ENCODE measurements around the gene SNCA. TPM values are rescaled to one million over a fixed set of nuclear protein-coding genes. Genes with fewer than 3 reads are reported as not detected.

The SNCA gene
- total RNA-seq, 1 donor from 2014 or later, result 83.0 TPM

DNA sequence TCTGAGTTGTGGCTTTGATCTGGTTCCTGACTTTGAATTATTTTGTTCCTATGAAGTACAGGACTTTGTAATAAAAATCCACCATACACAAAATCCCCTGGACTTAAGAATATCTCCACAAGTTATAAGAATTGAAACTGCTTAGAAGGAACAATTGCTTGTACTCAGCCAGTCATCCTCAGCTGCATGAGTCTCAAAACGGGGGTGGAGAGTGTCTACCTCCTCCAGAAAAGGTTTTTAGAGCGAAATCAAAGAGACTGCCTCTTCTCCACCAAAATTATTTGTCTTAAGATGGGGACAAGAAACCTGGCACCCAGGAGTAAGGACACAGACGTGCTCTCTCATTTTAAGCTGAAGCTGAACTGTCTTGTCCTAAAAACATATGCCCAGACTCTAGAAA lies 74.7 kb downstream of the SNCA start:
- Histone ChIP-seq H3K9me3 (ENCODE audit: control insufficient read depth in 3 of 3, low read length in 3 of 3) (no peaks in the 10 kb centered on the region), H3K9ac (ENCODE audit: low read depth in 1 of 3, low read length in 3 of 3) (no peak overlapping the region), H3K4me3 (ENCODE audit: low read length in 3 of 3) (no peak overlapping the region), H3K36me3 (ENCODE audit: control insufficient read depth in 3 of 3, insufficient read depth in 3 of 3, low read length in 3 of 3) (no peaks in the 10 kb centered on the region), H3K27me3 (ENCODE audit: control insufficient read depth in 3 of 3, insufficient read depth in 3 of 3, low read length in 3 of 3) (no peaks in the 10 kb centered on the region), H3K4me1 (ENCODE audit: control insufficient read depth in 3 of 3, insufficient read depth in 3 of 3, low read length in 3 of 3) (no peaks in the 10 kb centered on the region), H3K27ac (ENCODE audit: low read depth, low read length) (no peak overlapping the region)

GRCh38 chr4:89759426-89759825 lies 77.5 kb downstream of the SNCA start:
- H3K9ac ChIP-seq (ENCODE audit: low read depth in 1 of 3, low read length in 3 of 3), result no peak overlapping the region
- H3K9me3 ChIP-seq (ENCODE audit: control insufficient read depth in 3 of 3, low read length in 3 of 3), result no peaks in the 10 kb centered on the region
- H3K27ac ChIP-seq (ENCODE audit: low read depth, low read length), result no peak overlapping the region
- no peak overlapping the region for H3K4me3 ChIP-seq (ENCODE audit: low read length in 3 of 3)
- H3K27me3 ChIP-seq (ENCODE audit: control insufficient read depth in 3 of 3, insufficient read depth in 3 of 3, low read length in 3 of 3), result no peaks in the 10 kb centered on the region
- no peaks in the 10 kb centered on the region for H3K36me3 ChIP-seq (ENCODE audit: control insufficient read depth in 3 of 3, insufficient read depth in 3 of 3, low read length in 3 of 3)
- no peaks in the 10 kb centered on the region for H3K4me1 ChIP-seq (ENCODE audit: control insufficient read depth in 3 of 3, insufficient read depth in 3 of 3, low read length in 3 of 3)

DNA sequence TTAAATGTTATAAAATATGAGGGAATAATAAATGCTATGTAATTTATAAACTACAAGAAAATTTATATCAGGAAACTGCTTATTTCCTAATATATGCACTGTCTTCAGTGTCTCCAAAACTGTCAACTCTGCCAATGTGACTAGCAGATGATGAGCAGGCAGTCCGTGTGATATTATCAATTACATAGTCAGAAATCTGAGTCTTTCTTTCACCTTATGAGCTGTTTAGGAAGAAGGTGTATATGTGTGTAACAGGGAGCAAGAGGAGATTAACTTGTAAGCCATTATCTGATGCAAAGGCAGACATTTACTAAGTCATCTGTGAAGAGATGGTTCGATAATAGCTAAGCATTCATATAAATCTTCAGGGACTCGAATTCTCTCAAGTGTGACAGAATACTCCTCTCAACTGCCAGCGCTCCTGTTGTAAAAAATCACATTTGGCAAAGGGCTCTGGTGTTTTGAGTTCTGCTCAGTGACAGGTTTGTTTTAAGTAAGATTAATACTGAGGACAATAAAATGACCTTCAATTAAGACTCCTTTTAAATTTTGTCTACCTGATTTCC lies 79.7 kb downstream of the SNCA start:
- no peaks in the 10 kb centered on the region for H3K4me1 ChIP-seq (ENCODE audit: control insufficient read depth in 3 of 3, insufficient read depth in 3 of 3, low read length in 3 of 3)
- H3K9ac ChIP-seq (ENCODE audit: low read depth in 1 of 3, low read length in 3 of 3), result no peak overlapping the region
- no peak overlapping the region for H3K4me3 ChIP-seq (ENCODE audit: low read length in 3 of 3)
- H3K27ac ChIP-seq (ENCODE audit: low read depth, low read length), result no peak overlapping the region
- no peaks in the 10 kb centered on the region for H3K36me3 ChIP-seq (ENCODE audit: control insufficient read depth in 3 of 3, insufficient read depth in 3 of 3, low read length in 3 of 3)
- H3K9me3 ChIP-seq (ENCODE audit: control insufficient read depth in 3 of 3, low read length in 3 of 3), result no peaks in the 10 kb centered on the region
- no peaks in the 10 kb centered on the region for H3K27me3 ChIP-seq (ENCODE audit: control insufficient read depth in 3 of 3, insufficient read depth in 3 of 3, low read length in 3 of 3)

DNA sequence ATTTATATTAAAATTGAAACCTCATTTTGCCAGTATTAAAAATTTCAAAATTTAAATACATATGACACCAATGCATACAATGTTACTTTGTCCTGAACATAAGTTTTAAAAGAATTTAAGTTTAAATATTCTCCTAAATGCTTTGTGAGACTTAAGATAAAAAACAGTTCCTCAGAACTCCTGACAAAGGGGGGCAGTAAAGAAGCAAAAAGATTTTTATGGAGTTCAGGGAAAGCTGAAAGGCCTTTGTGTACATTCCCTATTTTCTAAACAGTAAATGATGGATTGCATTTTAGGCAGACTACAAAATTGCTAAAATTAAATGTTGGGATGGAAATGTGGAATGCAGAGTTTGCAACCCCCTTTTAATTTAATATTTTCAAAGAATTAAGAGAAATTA lies 81.7 kb downstream of the SNCA start:
- Histone ChIP-seq H3K36me3 (ENCODE audit: control insufficient read depth in 3 of 3, insufficient read depth in 3 of 3, low read length in 3 of 3) (no peaks in the 10 kb centered on the region), H3K9me3 (ENCODE audit: control insufficient read depth in 3 of 3, low read length in 3 of 3) (no peaks in the 10 kb centered on the region), H3K4me1 (ENCODE audit: control insufficient read depth in 3 of 3, insufficient read depth in 3 of 3, low read length in 3 of 3) (no peaks in the 10 kb centered on the region), H3K9ac (ENCODE audit: low read depth in 1 of 3, low read length in 3 of 3) (no peak overlapping the region), H3K4me3 (ENCODE audit: low read length in 3 of 3) (no peak overlapping the region), H3K27me3 (ENCODE audit: control insufficient read depth in 3 of 3, insufficient read depth in 3 of 3, low read length in 3 of 3) (no peaks in the 10 kb centered on the region), H3K27ac (ENCODE audit: low read depth, low read length) (no peak overlapping the region)

- Histone ChIP-seq H3K27me3 (ENCODE audit: control insufficient read depth in 3 of 3, insufficient read depth in 3 of 3, low read length in 3 of 3) (no peaks in the 10 kb centered on the region), H3K4me1 (ENCODE audit: control insufficient read depth in 3 of 3, insufficient read depth in 3 of 3, low read length in 3 of 3) (no peaks in the 10 kb centered on the region), H3K4me3 (ENCODE audit: low read length in 3 of 3) (no peak overlapping the region), H3K36me3 (ENCODE audit: control insufficient read depth in 3 of 3, insufficient read depth in 3 of 3, low read length in 3 of 3) (no peaks in the 10 kb centered on the region), H3K9ac (ENCODE audit: low read depth in 1 of 3, low read length in 3 of 3) (no peak overlapping the region), H3K27ac (ENCODE audit: low read depth, low read length) (no peak overlapping the region), H3K9me3 (ENCODE audit: control insufficient read depth in 3 of 3, low read length in 3 of 3) (no peaks in the 10 kb centered on the region)
Measured at GRCh38 chr4:89754531-89754930, 82.4 kb downstream of the SNCA start.

- Histone ChIP-seq H3K9me3 (ENCODE audit: control insufficient read depth in 3 of 3, low read length in 3 of 3) (no peaks in the 10 kb centered on the region), H3K4me3 (ENCODE audit: low read length in 3 of 3) (no peak overlapping the region), H3K9ac (ENCODE audit: low read depth in 1 of 3, low read length in 3 of 3) (no peak overlapping the region), H3K27me3 (ENCODE audit: control insufficient read depth in 3 of 3, insufficient read depth in 3 of 3, low read length in 3 of 3) (no peaks in the 10 kb centered on the region), H3K27ac (ENCODE audit: low read depth, low read length) (no peak overlapping the region), H3K36me3 (ENCODE audit: control insufficient read depth in 3 of 3, insufficient read depth in 3 of 3, low read length in 3 of 3) (no peaks in the 10 kb centered on the region), H3K4me1 (ENCODE audit: control insufficient read depth in 3 of 3, insufficient read depth in 3 of 3, low read length in 3 of 3) (no peaks in the 10 kb centered on the region)
Measured at GRCh38 chr4:89753601-89754066, 83.3 kb downstream of the SNCA start.

DNA sequence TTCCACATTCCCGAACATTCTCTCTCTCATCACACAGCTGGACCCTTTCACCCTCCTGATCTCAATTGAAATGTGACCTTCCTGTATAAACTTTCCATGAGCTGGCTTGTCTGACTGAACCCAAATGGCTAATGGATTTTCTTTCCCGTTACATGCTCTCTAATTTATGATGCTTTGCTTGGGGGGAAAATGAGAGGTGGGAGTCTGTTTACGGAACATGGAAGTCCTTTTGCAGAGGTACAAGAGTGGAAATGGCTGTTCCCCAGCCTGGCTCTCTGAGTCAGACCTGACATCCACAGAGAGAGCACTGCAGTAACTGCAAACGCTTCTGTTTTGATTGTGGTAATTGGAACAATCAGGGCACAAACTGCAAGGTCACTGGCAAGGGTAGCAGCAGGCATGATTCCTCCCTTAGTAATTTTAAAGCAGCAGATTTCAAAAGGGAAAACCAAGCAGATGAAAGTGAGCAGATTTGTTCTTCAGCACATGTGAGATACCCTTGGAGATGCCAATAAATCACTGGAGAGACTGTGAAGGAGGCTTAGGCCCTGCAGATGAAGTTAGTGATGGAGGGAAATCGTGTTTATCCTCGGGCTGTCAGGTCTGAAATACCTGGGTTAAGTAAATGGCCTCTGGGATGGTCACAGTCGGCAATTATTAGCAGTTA lies 83.9 kb downstream of the SNCA start:
- Histone ChIP-seq H3K36me3 (ENCODE audit: control insufficient read depth in 3 of 3, insufficient read depth in 3 of 3, low read length in 3 of 3) (no peaks in the 10 kb centered on the region), H3K27me3 (ENCODE audit: control insufficient read depth in 3 of 3, insufficient read depth in 3 of 3, low read length in 3 of 3) (no peaks in the 10 kb centered on the region), H3K4me3 (ENCODE audit: low read length in 3 of 3) (no peak overlapping the region), H3K9ac (ENCODE audit: low read depth in 1 of 3, low read length in 3 of 3) (no peak overlapping the region), H3K9me3 (ENCODE audit: control insufficient read depth in 3 of 3, low read length in 3 of 3) (no peaks in the 10 kb centered on the region), H3K4me1 (ENCODE audit: control insufficient read depth in 3 of 3, insufficient read depth in 3 of 3, low read length in 3 of 3) (no peaks in the 10 kb centered on the region), H3K27ac (ENCODE audit: low read depth, low read length) (no peak overlapping the region)

DNA sequence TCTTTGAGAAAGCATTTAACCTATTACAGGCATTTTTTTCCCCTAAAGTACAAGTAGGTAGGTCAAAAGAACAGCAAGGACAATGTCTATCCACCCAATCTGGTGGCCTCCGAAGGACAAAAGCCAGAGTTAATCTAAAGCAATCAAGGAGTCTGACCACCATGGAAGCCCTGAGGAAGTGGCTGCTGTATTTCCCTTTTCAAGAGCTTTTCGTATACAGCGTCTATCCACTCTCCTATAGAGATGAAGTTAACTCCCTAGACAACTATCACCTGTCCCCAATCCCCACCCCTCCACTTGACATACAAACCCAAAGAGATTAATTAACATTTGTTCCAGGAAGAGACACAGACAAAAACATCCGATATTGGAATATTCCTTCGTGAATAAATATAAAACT lies 85.5 kb downstream of the SNCA start:
- Histone ChIP-seq H3K9me3 (ENCODE audit: control insufficient read depth in 3 of 3, low read length in 3 of 3) (no peaks in the 10 kb centered on the region), H3K27ac (ENCODE audit: low read depth, low read length) (no peak overlapping the region), H3K27me3 (ENCODE audit: control insufficient read depth in 3 of 3, insufficient read depth in 3 of 3, low read length in 3 of 3) (no peaks in the 10 kb centered on the region), H3K9ac (ENCODE audit: low read depth in 1 of 3, low read length in 3 of 3) (no peak overlapping the region), H3K4me1 (ENCODE audit: control insufficient read depth in 3 of 3, insufficient read depth in 3 of 3, low read length in 3 of 3) (no peaks in the 10 kb centered on the region), H3K36me3 (ENCODE audit: control insufficient read depth in 3 of 3, insufficient read depth in 3 of 3, low read length in 3 of 3) (no peaks in the 10 kb centered on the region), H3K4me3 (ENCODE audit: low read length in 3 of 3) (no peak overlapping the region)

GRCh38 chr4:89746377-89746776 lies 90.6 kb downstream of the SNCA start:
- Histone ChIP-seq H3K9me3 (ENCODE audit: control insufficient read depth in 3 of 3, low read length in 3 of 3) (no peaks in the 10 kb centered on the region), H3K4me1 (ENCODE audit: control insufficient read depth in 3 of 3, insufficient read depth in 3 of 3, low read length in 3 of 3) (no peaks in the 10 kb centered on the region), H3K9ac (ENCODE audit: low read depth in 1 of 3, low read length in 3 of 3) (no peak overlapping the region), H3K36me3 (ENCODE audit: control insufficient read depth in 3 of 3, insufficient read depth in 3 of 3, low read length in 3 of 3) (no peaks in the 10 kb centered on the region), H3K27ac (ENCODE audit: low read depth, low read length) (no peak overlapping the region), H3K4me3 (ENCODE audit: low read length in 3 of 3) (no peak overlapping the region), H3K27me3 (ENCODE audit: control insufficient read depth in 3 of 3, insufficient read depth in 3 of 3, low read length in 3 of 3) (no peaks in the 10 kb centered on the region)

DNA sequence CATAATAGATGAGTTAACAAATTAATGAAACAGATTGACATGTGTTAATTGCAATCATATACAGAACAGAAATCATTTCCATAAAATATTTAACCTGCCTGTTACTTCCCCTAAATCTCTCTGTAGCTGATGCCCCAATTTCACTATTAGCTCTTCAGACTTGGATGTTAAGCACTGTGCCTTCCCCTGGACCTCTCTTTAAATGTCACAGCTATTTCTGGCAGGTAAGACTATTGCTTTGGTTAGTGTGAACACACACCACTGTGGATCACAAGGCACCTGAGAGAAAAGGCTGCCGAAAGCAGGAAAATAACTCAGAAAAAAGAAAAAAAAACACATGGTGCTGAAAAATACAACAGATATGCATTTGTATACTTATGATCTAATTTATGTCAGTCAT lies 91.3 kb downstream of the SNCA start:
- no peaks in the 10 kb centered on the region for H3K4me1 ChIP-seq (ENCODE audit: control insufficient read depth in 3 of 3, insufficient read depth in 3 of 3, low read length in 3 of 3)
- H3K4me3 ChIP-seq (ENCODE audit: low read length in 3 of 3), result no peak overlapping the region
- no peaks in the 10 kb centered on the region for H3K9me3 ChIP-seq (ENCODE audit: control insufficient read depth in 3 of 3, low read length in 3 of 3)
- no peaks in the 10 kb centered on the region for H3K36me3 ChIP-seq (ENCODE audit: control insufficient read depth in 3 of 3, insufficient read depth in 3 of 3, low read length in 3 of 3)
- no peak overlapping the region for H3K27ac ChIP-seq (ENCODE audit: low read depth, low read length)
- H3K9ac ChIP-seq (ENCODE audit: low read depth in 1 of 3, low read length in 3 of 3), result no peak overlapping the region
- no peaks in the 10 kb centered on the region for H3K27me3 ChIP-seq (ENCODE audit: control insufficient read depth in 3 of 3, insufficient read depth in 3 of 3, low read length in 3 of 3)

All from skeletal muscle tissue (tissue), 4 donors.